Body of pancreas (tissue), 4 donors: ENCODE data around the gene LCLAT1.

ENCODE experiments used
- CTCF ChIP-seq, 7 experiments: fragments of 450-650 bp in 4 of 7; fragments of 200-600 bp in 3 of 7; sonication (generic) in 3 of 7; IDR thresholded peaks; one replicate each; pipeline ENCODE4 v1.5.1; 2016 to 2019; ENCODE audit warnings: antibody characterized with exemption in 7 of 7
- POLR2A ChIP-seq, 3 donors: fragments of 450-650 bp; IDR thresholded peaks; one replicate each; pipeline ENCODE4 v1.6.1; 2016; ENCODE audit warnings: antibody characterized with exemption in 3 of 3, mild to moderate bottlenecking in 2 of 3

DNA sequence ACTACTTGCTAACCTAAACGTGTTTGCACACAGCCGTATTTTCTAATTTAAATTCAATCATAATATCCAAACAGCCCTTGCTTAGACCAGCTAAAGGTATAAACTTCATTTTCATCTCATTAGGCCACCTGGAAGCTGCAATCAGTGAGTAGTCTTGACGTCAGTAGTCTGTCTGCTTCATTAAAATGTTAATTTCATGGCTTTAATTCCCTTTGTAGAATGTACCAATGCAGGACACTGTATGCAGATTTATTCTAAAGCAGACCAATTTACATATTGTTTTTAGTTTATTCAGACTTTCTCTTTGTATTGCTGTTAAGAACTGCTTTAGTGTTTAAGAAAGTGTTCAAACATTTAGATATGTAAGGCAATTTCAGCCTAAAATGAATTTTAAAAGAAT is 158.2 kb downstream of the LCLAT1 start:
- TF ChIP-seq CTCF (IDR thresholded peaks at IDR 0.05) (no peak), POLR2A (IDR thresholded peaks at IDR 0.05) (no peak)
